BJ (cell line): Measurements from ENCODE around the gene ADGRL2. TPM values are rescaled to one million over a fixed set of nuclear protein-coding genes. Genes with fewer than 3 reads are reported as not detected.

Experiments used
- CTCF ChIA-PET: fragments of 350-600 bp; formaldehyde crosslinking; extraction: SDS; loops from one replicate; lab custom pipeline; 2021; ENCODE audit warnings: antibody characterized with exemption, inconsistent platforms; lab: Yijun Ruan, JAX
- POLR2A ChIA-PET: fragments of 300-600 bp; sonication (Branson Sonifier 250); formaldehyde crosslinking; extraction: SDS; loops from one replicate; lab custom pipeline; 2021; ENCODE audit warnings: antibody characterized with exemption; lab: Charles Lee
- DNase-seq: peaks from one replicate; pipeline ENCODE4 v3.0.0-alpha.2; 2011; ENCODE audit warnings: low read depth
- H3K27me3 ChIP-seq: 2 replicates; pipeline ENCODE4 v1.6.0; 2011; ENCODE audit warnings: low read length; ENCODE audit not compliant: control insufficient read depth, insufficient read depth
- H3K36me3 ChIP-seq: 2 replicates; pipeline ENCODE4 v1.5.1; 2011; ENCODE audit warnings: low read length; ENCODE audit not compliant: control insufficient read depth, insufficient read depth
- H3K4me3 ChIP-seq: 2 replicates; pipeline ENCODE4 v1.5.1; 2011; ENCODE audit warnings: low read depth, mild to moderate bottlenecking, control low read depth, low read length
- polyA plus RNA-seq: library from polyadenylated mRNA; depleted of rRNA; stranded (reverse); fragments of >200 nt; gene quantifications from 2 replicates; pipeline ENCODE4 v1.2.3, GENCODE V29; 2011
- TF ChIP-seq, protein P1 (sequence below): IDR thresholded peaks from 2 replicates; pipeline ENCODE4 v1.5.1; 2011; ENCODE audit warnings: low read depth, mild to moderate bottlenecking, control low read depth, inconsistent platforms, low read length, moderate library complexity; ENCODE audit not compliant: insufficient read depth

The ADGRL2 gene
- polyA plus RNA-seq, 1 experiment, result 18.1 TPM

DNA sequence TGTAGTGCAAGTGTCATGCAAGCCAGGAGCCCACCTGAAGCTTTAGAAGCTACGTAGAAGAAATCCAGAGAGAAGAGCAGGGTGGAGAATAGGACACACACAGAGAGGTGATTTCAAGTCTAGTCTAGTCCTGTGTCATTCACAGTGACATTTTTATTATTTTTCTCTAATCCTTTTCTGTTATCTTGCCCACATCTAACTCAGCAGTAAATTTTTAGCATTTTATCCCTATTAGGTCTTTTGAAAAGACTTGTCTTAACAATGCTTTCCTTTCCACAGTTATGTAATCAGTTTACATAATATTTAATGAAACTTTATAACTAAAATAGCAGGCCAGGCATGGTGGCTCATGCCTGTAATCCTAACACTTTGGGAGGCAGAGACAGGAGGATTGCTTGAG is 198.6 kb downstream of the ADGRL2 start:
- Histone ChIP-seq H3K36me3 (no peaks in the 10 kb centered on the region), H3K4me3 (no peak overlapping the region), H3K27me3 (no peaks in the 10 kb centered on the region)
- ChIA-PET POLR2A (no interaction called here), CTCF (no interaction called here)
- TF ChIP-seq, protein P1, sequence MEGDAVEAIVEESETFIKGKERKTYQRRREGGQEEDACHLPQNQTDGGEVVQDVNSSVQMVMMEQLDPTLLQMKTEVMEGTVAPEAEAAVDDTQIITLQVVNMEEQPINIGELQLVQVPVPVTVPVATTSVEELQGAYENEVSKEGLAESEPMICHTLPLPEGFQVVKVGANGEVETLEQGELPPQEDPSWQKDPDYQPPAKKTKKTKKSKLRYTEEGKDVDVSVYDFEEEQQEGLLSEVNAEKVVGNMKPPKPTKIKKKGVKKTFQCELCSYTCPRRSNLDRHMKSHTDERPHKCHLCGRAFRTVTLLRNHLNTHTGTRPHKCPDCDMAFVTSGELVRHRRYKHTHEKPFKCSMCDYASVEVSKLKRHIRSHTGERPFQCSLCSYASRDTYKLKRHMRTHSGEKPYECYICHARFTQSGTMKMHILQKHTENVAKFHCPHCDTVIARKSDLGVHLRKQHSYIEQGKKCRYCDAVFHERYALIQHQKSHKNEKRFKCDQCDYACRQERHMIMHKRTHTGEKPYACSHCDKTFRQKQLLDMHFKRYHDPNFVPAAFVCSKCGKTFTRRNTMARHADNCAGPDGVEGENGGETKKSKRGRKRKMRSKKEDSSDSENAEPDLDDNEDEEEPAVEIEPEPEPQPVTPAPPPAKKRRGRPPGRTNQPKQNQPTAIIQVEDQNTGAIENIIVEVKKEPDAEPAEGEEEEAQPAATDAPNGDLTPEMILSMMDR, result no peak
- peak; percentile 11 for DNase-seq

DNA sequence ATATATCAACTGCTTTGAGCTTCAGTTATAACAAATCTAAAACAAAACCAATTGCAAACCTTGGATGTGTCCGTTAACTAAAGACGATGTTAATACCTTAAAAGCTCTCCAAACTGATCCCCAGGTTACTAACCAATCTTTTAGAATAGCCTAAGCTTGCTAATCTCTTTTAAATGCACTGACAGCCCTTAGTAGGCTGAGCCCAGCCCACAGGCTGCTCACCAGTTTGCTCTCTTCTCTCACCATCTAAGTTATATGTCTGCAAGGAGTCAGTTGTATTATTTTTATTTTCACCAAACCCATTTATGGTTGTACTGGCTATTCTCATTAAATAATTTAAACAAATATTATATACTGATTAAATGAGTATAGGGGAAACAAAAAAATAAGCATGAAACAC is 199.5 kb downstream of the ADGRL2 start:
- no peaks in the 10 kb centered on the region for H3K36me3 ChIP-seq
- CTCF ChIA-PET, result no interaction called here
- H3K4me3 ChIP-seq, result no peak overlapping the region
- POLR2A ChIA-PET, result no interaction called here
- TF ChIP-seq, protein P1, result no peak
- no peak for DNase-seq
- no peaks in the 10 kb centered on the region for H3K27me3 ChIP-seq

DNA sequence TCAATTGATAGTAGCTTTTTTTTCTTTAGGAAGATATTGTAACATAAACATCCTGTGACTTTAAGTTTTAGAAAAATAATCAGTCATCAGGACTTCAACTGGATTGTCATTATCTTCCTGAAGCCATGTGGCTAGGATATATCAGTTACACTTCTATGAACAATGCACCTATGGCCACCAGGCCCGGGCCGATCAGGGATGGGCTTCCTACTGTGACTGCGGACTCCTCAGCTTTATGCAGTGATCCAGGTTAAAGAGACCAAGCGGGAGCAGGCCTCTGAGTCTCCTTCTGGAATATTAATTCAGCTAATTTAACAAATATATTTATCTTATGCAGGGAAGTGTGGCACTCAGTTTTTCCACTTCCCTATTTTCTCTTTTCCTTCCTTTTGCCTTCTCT is 200.6 kb downstream of the ADGRL2 start:
- ChIA-PET POLR2A (no interaction called here), CTCF (no interaction called here)
- TF ChIP-seq, protein P1, result no peak
- no peak overlapping the region for H3K4me3 ChIP-seq
- DNase-seq, result no peak
- H3K36me3 ChIP-seq, result no peaks in the 10 kb centered on the region
- H3K27me3 ChIP-seq, result no peaks in the 10 kb centered on the region

DNA sequence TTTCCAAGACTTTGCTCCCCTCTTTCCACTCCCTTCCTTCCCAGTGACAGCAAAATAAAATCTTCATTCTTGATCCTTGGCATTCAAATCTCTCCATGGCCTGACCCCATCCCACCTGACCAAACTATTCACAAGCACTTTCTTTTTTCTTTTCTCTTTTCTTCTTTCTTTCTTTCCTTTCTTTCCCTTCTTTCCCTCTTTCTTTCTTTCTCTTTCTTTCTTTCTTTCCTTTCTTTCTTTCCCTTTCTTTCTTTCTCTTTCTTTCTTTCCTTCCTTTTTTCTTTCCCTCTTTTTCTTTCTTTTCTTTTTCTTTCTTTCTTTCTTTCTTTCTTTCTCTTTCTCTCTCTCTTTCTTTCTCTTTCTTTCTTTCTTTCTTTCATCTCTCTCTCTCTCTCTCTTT is 207.1 kb downstream of the ADGRL2 start:
- ChIA-PET CTCF (no interaction called here), POLR2A (no interaction called here)
- Histone ChIP-seq H3K27me3 (no peaks in the 10 kb centered on the region), H3K4me3 (no peak overlapping the region), H3K36me3 (no peaks in the 10 kb centered on the region)
- TF ChIP-seq, protein P1, result no peak
- no peak for DNase-seq

DNA sequence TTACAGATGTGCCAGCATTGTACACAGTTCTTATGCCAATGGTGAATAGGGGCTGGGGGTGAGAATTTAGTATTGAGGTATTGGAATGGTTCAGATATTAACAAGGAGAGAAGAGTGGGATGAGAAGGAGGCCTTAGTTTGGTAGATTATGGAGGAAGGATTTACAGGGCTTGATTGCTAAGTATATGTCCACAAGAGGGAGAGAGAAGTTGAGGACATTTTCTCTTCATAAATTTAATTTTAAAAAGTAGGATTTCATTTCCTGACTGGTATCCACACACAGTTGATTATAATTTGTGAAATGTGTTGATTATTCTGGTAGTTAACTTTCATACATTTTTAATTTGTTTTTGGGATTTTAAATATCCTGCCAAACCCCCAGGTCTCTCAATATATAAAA is 213.0 kb downstream of the ADGRL2 start:
- TF ChIP-seq, protein P1, result no peak
- no peak overlapping the region for H3K4me3 ChIP-seq
- no peak for DNase-seq
- ChIA-PET POLR2A (no interaction called here), CTCF (no interaction called here)
- no peaks in the 10 kb centered on the region for H3K27me3 ChIP-seq
- no peaks in the 10 kb centered on the region for H3K36me3 ChIP-seq
